ENCODE data around the gene N4BP2.

The N4BP2 gene

GRCh38 chr4:40164459-40164858, 107.8 kb downstream of the N4BP2 start:
- no peak for DNase-seq

GRCh38 chr4:40165916-40166315, 109.3 kb downstream of the N4BP2 start:
- DNase-seq, result no peak

- no peak for DNase-seq
Measured at GRCh38 chr4:40168070-40168469, 111.4 kb downstream of the N4BP2 start.

- DNase-seq, result no peak
Measured at GRCh38 chr4:40170588-40170987, 113.9 kb downstream of the N4BP2 start.

GRCh38 chr4:40173470-40173875, 116.8 kb downstream of the N4BP2 start:
- peak in 1 of 2 donors; percentile 13 for DNase-seq

- no peak for DNase-seq
Measured at GRCh38 chr4:40176602-40177001, 120.0 kb downstream of the N4BP2 start.

GRCh38 chr4:40177591-40177990, 120.9 kb downstream of the N4BP2 start:
- DNase-seq, result no peak

GRCh38 chr4:40178672-40179071, 122.0 kb downstream of the N4BP2 start:
- no peak for DNase-seq

- DNase-seq, result no peak
Measured at GRCh38 chr4:40179360-40179759, 122.7 kb downstream of the N4BP2 start.

GRCh38 chr4:40180356-40180755, 123.7 kb downstream of the N4BP2 start:
- DNase-seq, result peak in 1 of 2 donors; percentile 79

- no peak for DNase-seq
Measured at GRCh38 chr4:40182001-40182400, 125.4 kb downstream of the N4BP2 start.

GRCh38 chr4:40182954-40183353, 126.3 kb downstream of the N4BP2 start:
- no peak for DNase-seq

GRCh38 chr4:40183615-40184411, 127.2 kb downstream of the N4BP2 start:
- DNase-seq, result no peak

- DNase-seq, result no peak
Measured at GRCh38 chr4:40185830-40186664, 129.4 kb downstream of the N4BP2 start.

- DNase-seq, result no peak
Measured at GRCh38 chr4:40186665-40187014, 130.0 kb downstream of the N4BP2 start.

- no peak for DNase-seq
Measured at GRCh38 chr4:40187386-40187906, 130.8 kb downstream of the N4BP2 start.

GRCh38 chr4:40190019-40190418, 133.4 kb downstream of the N4BP2 start:
- DNase-seq, result no peak

- DNase-seq, result no peak
Measured at GRCh38 chr4:40190465-40190864, 133.8 kb downstream of the N4BP2 start.

- DNase-seq, result peak in 1 of 2 donors; percentile 19
Measured at GRCh38 chr4:40190880-40191815, 134.5 kb downstream of the N4BP2 start.

- no peak for DNase-seq
Measured at GRCh38 chr4:40192114-40193015, 135.7 kb downstream of the N4BP2 start.

GRCh38 chr4:40193016-40193571, 136.4 kb downstream of the N4BP2 start:
- no peak for DNase-seq
